H54 (cell line): ENCODE data around the gene LHX2.
"Not testable (repeated sequence)": the region's sequence is repeated elsewhere in the genome, so short reads cannot be mapped to it uniquely, and the experiment has no call there.

ENCODE experiments used
- DNase-seq: peaks from one replicate; pipeline ENCODE4 v3.0.0; 2011; ENCODE audit warnings: low spot score, mixed read lengths; ENCODE audit not compliant: insufficient read length
- FAIRE-seq: peaks from 3 replicates; lab custom pipeline; 2011; peaks lifted over from hg19 to GRCh38; lab: Jason Lieb, UNC
- POLR2A ChIP-seq: IDR thresholded peaks from 2 replicates; pipeline ENCODE4 v1.6.1; 2011; ENCODE audit warnings: low read depth, mild to moderate bottlenecking, low read length

LHX2 gene

DNA sequence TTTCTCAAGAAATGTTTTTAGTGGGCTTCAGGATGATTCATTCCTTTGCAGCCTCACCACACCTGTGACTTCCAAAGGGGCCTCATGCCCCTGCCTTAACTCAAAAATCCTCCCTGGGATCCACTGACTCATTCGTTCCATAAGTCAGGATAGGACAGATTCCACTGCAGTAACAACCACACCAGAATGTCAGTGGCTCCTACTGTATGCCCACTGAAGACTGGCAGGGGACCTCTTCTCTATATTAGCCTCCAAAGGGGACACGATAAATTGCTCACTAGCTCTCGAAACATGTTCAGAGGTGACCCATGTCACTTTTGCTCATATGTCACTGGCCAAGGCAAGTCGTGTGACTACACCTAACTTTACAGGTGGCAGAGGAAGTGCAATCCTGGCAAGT lies 25.7 kb upstream of the LHX2 start:
- DNase-seq (no peak), FAIRE-seq (no peak)
- TF ChIP-seq POLR2A = no peak

- DNase-seq = no peak
- FAIRE-seq = no peak
- no peak for TF ChIP-seq POLR2A
Measured at GRCh38 chr9:123990427-123990826, 21.1 kb upstream of the LHX2 start.

DNA sequence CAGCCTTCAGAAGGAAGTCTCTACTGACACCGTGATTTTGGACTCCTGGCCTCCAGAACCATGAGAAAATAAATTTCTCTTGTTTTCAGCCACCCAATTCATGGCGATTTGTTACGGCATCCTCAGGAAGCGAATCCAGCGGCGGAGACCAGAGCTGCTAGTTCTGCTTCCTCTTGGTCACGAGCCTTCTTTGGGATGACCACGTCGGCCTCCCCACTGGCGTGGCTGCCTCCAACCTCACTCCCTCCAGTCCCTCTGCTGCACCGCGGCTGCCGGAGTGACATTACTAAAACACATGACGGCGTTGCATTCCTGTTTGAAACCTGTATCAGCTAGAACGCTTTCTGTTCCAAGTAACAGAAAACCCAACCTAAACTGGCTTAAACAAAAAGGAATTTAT lies 18.9 kb upstream of the LHX2 start:
- not testable (repeated sequence) for FAIRE-seq, DNase-seq

- DNase-seq (no peak), FAIRE-seq (no peak)
- TF ChIP-seq POLR2A = no peak
Measured at GRCh38 chr9:123996731-123997421, 14.7 kb upstream of the LHX2 start.

DNA sequence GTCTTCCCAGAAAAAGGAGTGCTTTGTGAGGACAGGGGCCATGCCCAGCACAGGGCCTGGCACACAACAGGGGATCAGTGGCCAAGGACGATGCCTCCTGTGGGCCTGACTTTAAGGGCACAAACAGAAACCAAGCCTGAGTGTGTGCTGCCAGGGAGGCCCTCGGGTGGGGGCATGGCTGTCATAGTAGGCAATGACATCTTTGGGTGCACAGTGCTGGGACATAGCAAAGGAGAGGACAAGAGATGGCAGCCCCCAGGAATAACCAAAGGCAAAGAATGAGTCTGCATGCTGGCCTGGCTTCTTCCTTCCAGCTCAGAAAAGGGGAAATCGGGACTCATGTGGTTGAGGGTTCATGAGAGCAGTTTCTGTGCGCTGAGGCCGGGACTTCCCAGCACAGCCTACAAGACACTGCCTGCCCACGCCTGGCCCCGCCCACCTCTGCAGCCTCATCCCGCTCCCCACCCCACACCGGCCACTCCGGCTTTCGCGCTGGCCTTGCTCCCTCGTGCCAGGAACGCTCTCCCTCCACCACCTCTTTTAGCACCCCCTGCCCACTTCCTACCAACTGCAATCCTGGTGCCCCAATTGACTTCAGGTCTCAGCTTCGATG lies 13.8 kb upstream of the LHX2 start:
- no peak for FAIRE-seq
- TF ChIP-seq POLR2A = no peak
- no peak for DNase-seq

DNA sequence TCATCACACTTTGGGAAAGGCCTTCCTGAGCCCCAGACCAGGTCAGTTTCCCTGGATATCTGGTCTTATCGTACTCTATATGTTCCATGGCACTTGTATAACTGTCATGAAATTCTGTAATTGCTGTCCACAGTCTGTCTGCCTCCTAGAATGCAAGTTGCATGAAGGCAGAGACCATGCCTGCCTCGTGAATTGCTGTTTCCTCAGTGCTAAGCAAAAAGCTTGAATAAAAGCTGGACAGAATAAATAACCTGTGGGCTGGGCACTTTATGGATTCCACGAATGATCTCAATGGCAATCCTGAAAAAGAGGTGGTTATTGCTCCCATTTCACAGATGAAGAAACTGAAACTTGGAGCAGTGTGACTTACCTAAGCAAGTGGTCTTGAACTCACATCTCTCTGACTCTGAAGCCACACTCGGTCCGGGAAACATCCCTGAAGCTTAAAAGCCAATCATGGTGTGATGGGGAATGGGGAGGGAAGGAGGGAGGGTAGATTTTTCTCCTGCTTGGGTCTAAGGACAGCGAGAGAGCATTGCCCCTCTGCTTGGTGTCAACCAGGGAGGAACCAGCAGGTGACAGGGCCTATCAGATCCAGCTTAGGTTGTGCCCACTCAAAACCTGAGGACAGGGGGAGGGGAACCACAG lies 13.2 kb upstream of the LHX2 start:
- DNase-seq = no peak
- no peak for TF ChIP-seq POLR2A
- no peak for FAIRE-seq

DNA sequence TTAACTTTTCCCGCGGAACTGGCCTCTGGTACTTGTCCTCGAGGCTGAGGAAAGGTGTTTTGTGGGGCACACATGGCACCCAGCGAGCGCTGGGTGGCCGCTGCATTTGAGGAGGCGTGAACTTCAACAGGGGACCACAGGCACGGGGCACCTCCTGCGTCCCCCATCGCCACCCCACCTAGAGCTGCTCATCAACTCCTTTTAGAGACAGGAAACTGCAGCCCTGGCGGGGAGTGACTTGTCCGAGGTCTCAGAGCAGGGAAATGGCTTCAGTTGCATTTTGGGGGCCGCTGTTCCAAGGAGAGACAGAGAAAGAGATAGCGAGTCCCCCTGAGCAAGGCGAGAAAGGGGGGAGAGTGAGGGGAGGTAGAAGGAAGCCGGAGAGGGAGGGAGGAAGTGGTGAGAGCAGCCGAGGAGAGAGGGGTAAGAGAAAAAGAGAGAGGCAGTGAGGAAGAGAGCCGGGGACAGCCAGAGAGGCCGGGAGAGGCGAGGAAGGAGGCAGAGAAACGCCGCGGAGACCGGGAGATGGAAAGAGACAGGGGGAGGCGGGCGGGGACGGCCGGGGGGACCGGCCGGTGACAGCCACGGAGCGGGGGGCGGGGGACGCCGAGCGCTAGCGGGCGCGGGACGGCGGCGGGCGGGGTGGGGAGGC lies 12.5 kb upstream of the LHX2 start:
- no peak for DNase-seq
- TF ChIP-seq POLR2A = no peak
- FAIRE-seq = no peak

- no peak for DNase-seq
- no peak for FAIRE-seq
- TF ChIP-seq POLR2A = no peak
Measured at GRCh38 chr9:123999661-124000060, 11.9 kb upstream of the LHX2 start.

DNA sequence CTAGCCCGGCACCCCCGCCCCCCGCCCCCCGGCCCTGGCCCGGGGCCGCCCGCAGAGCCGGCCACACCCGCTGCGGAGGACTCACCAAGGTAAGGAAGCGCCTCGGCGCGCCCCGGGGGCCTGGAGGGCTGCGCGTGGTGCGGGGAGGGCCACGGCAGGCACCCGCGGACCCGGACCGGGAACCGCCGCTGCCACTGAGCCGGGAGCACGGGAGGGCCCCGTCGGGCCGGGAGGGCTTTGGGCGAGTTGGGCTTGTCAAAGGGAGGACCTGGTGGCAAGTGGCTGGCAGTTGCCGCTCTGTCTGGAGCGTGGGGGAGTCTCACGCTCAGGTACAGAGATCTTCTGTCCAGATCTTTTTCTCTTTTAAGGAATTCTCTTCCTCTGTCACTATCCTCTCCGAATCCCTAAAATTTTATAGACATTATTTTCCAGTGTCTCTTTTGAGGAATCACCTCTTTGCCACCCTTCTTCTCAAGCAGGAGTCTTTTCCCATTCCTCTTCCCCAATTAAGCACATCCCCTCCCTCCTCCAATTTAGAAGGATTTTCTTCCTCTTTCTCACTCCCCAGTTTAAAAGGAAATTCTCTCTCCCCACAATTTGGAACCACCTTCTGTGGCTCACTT lies 11.3 kb upstream of the LHX2 start:
- TF ChIP-seq POLR2A = no peak
- FAIRE-seq = no peak
- no peak for DNase-seq

DNA sequence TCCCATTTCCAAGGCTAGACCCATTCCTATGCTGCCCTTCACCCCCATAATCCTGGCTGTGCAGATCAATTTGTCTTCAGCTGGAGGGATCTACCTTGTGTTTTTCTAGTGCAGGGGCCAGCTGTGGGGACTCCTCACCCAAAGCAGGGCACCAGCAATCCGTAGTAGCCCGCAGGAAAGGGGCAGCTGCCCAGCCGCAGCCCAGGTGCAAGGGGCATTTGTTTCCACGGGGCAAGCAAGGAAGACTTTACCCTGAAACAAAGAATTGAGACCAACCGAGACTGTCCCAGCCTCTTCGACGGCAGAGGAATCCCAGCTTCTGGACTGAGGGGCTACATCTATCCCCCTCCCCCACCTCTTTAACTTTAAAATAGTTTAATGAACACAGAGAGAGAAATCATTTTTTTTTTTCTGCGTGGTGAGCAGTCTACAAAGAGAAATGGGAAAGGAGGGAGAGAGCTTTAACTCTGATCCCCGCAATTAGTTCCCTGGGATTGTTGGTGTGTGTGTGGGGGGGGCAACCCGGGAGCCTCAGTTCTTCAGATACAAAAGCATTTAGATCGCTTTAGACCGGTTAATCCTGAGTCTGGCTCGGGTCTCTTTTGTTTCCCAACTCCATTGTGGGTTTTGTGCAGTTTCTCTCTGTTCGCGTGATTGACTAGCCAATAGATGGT lies 10.6 kb upstream of the LHX2 start:
- DNase-seq (no peak), FAIRE-seq (no peak)
- no peak for TF ChIP-seq POLR2A

DNA sequence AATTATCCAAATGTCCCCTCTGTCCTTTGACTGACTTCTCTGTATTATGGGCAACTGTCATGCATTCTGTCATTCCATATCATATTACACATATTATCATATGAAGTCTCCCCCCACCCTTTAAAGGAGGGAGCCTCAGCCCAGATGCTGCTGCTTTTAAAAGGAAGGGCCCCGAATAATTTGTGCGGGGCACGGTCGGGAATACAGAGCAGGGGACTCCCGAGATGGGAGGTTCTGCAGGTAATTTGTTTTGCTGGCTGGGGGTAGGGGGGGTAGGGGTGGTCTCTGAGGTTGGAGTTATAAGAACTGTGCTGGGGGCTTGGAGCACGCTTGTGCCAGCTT lies 10.1 kb upstream of the LHX2 start:
- no peak for TF ChIP-seq POLR2A
- FAIRE-seq = no peak
- DNase-seq = no peak

DNA sequence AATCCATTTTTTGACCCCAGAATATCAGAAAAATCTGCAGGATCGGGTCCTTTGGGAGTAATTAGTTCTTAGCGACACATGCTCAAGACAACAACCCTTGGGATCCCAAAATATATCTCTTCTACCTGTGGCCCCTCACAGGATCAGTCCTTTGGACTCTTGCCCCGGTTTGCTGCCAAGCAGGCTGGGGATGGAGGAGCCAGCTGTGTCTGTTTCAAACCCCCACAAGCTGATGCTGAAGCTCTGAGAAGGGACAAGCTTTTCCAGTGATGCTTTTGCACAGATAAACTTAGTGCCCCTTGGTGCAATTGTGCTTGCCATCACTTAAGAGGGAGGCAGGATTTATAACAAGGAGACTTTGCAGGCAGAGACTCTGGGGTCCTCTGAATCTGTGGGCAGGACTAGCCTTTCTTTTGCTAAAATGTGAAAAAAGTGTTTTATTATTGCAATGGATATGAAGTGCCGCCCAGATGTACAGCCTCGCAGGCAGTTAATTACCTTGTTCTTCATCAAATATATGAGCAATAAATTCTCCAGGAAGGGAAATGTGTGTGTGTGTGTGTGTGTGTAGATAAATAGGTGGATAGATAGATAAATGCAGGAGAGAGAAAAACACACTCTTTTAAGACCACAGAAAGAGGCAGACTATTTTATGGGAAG lies 9.6 kb upstream of the LHX2 start:
- no peak for TF ChIP-seq POLR2A
- DNase-seq (no peak), FAIRE-seq (no peak)
